HG02759 (cell line): ENCODE data around the gene CORO2A.
"Not testable (repeated sequence)": the region's sequence is repeated elsewhere in the genome, so short reads cannot be mapped to it uniquely, and the experiment has no call there.

ENCODE experiments used
- ATAC-seq: cut with Tn5 transposase; IDR thresholded peaks from one replicate; pipeline ENCODE4 v1.9.1; 2021; ENCODE audit warnings: mild to moderate bottlenecking, moderate library complexity; ENCODE audit not compliant: unreplicated experiment

The CORO2A gene

DNA sequence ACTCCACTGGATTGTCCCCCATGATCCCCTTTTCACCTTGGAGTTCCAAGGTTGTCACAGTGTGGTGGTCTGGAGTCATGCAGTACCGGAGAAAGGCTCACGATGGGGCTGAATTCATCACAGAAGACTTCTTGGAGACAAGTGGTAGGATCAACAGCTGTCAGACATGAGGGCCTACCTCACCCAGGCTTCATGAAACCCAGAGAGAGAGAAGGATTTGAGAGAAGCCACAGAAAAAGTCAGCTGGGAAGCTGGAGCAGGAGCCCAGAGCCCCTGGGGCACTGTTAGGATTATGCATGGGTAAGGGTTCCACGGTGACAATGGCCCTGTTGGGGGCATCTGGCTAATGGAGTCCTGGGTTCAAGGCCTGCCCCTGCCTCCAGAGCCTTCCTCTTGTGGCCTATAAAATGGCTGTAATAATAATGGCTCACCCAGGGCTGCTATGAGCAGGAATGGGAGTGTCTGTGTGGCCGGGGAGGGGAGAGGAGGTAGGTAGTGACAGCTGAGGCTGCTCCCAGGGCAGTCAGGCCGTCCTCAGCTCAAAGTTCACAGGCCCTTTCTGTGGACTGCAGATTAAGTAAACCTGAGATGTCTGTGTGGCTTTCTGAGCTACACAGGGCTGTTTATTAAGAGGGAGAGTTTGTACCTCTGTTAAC lies 74.3 kb downstream of the CORO2A start:
- peak; percentile 40 for ATAC-seq

DNA sequence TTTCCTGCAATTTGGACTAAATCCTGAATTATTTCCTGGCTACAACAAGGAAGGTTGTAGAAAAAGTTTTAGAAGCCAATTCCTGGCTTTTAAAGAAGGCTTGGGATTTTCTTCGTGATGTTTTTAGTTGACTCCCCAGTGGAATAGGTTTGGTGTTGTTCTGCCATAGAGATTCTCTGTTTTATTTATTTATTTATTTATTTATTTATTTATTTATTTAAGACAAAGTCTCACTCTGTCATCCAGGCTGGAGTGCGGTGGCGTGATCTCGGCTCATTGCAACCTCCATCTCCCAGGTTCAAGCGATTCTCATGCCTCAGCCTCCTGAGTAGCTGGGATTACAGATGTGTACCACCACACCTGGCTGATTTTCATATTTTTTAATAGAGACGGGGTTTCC lies 75.3 kb downstream of the CORO2A start:
- ATAC-seq, result not testable (repeated sequence)

DNA sequence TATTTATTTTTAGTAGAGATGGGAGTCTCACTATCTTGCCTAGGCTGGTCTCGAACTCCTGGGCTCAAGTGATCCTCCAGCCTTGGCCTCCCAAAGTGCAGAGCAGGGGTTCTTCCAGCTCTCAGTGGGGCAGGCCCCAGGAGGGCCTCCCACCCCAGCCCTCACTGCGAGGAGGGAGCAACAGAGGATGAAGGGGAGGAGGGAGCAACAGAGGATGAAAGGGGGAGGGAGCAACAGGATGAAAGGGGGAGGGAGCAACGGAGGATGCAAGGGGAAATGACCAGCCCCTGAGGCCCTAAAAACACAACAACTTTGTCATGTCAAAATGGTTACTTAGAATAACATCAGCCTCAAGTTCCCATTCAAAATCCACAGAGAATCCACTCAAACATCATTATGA lies 83.4 kb downstream of the CORO2A start:
- no peak for ATAC-seq

DNA sequence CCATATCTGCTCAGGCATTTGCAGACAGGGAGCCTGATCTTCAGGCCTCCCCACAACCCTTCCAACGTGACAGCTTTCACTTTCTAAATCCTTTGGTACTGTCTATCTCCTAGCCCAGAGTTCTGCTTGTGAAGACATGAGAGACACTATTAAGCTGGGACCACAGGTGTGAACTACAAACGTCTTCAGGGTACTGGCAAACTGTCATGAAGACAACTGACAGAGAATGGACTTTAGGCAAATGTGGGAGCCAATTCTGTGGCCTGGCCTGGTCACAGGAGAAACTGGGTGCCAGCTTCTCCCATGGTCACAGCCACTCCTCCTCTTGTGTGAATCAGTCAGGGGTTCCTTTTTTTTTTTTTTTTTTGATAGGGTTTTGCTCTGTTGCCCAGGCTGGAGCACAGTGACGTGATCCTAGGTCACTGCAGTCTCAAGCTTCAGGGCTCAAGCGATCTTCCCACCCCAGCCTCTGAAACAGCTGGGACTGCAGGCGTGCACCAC lies 83.9 kb downstream of the CORO2A start:
- peak; percentile 77 for ATAC-seq

DNA sequence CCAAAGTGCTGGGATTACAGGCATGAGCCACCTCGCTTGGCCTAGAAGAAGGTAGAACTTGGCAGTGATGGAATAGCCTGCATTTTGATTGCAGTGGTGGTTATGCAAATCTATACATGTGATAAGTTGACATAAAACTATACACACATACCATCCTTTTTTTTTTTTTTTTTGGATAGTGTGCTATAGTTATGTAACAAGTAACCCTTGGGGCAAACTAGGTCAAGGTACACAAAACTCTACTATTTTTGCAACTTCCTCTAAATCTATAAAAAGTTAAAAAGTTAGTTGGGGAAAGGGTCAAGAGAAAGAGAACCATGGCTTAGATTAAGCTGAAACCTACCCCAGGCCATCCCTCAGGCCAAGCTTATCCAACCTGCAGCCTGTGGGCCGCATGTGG lies 84.5 kb downstream of the CORO2A start:
- ATAC-seq, result peak; percentile 30

DNA sequence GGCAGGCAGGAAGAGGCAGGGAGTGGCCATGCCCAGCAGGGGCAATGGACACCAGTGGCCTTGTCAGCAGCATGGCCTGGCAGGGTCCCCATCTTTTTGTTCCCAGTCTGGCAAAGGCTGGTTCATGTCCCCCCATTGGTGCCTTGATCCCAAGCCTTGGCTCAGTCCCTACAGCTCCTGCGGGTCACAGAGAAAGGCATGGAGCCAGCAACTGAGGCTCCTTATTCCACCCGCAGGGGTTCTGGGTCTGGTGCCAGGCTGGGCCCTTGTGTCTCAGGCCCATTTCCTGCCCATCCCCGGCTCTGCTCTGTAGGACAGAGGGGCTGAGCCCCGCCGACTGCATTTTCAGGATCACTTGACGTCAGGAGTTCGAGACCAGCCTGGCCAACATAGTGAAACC lies 87.4 kb downstream of the CORO2A start:
- ATAC-seq, result no peak

DNA sequence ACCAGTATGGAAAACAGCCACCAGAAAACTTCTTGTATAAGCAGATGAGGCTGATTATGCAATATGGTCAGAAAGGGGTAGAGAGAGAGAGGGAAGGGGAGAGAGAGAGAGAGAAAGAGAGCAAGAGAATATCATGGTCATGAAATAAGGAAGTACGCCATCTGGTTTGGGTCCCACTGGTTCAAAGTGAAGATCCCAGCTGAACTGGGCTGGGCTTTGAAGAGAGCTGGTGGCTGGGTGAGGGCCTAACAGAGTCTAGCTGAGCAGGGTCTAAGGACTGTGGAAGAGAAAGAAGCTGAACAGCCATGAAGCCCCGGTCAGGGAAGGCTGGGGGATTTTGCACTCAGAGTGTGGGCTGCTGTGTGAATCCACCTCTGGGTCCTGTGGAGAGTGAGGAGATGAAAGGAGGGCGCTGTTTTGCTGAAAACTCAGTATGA lies 88.0 kb downstream of the CORO2A start:
- ATAC-seq, result no peak

DNA sequence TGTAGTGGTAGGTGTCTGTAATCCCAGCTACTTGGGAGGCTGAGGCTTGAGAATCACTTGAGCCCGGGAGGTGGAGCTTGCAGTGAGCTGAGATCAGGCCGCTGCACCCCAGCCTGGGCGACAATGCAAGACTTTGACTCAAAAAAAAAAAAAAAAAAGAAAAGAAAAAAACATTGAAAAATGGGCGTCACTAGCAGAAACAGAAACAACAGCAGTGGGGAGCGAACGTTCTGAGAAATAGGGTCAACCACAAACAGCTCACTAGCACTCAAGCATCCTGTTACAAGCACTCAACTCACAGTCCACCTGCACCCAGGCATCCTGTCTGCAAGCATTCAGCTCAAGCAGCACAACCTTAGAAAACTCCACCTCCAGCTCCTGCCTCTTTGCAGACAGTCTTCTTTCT lies 90.6 kb downstream of the CORO2A start:
- peak; percentile 94 for ATAC-seq

DNA sequence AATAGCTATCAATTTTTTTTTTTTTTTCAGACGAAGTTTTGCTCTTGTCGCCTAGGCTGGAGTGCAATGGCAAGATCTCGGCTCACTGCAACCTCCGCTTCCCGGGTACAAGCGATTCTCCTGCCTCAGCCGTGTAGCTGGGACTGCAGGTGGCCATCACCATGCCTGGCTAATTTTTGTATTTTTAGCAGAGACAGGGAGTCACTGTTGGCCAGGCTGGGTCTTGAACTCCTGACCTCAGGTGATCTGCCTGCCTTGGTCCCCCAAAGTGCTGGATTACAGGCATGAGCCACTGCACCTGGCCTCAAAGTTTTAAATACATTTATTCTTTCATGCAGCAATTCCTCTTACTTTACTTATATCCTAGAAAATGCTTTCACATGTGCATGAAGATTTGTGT lies 91.0 kb downstream of the CORO2A start:
- no peak for ATAC-seq

DNA sequence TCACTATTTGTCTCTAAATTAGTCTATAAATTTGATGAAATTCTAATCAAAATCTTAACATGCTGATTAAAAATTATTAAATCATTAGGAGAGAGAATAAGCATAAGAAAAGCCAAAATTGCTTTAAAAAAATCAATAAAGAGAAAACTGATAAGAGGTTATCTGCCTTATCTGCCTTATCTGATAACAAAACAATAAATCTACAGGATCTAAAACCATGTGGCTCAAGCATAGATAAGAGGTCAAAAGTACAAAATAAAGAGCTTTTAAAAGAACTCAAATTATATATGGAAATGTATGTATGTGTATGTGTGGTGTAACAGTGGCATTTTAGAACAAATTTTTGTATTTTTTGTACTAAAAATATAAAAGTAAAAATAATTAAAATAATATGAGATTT lies 92.0 kb downstream of the CORO2A start:
- ATAC-seq, result no peak

DNA sequence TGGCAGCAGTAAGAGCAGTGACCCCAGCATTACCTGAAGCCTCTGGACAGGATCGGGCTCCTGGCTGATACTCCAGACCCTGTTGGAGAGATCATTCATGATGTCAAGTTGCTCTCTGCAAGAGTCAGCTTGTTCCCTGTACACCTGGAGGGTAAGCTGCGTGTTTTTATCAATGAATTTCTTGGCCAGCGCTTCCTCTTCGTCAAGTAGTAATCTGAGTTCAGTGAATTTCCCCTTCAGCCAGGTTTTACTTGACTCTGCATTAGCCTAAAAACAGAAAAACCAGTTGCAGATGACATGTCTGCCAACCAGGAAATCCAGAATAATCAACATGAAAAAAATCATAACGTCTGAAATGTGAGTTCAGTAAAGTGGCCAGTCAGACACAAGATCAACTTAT lies 92.5 kb downstream of the CORO2A start:
- ATAC-seq, result no peak

DNA sequence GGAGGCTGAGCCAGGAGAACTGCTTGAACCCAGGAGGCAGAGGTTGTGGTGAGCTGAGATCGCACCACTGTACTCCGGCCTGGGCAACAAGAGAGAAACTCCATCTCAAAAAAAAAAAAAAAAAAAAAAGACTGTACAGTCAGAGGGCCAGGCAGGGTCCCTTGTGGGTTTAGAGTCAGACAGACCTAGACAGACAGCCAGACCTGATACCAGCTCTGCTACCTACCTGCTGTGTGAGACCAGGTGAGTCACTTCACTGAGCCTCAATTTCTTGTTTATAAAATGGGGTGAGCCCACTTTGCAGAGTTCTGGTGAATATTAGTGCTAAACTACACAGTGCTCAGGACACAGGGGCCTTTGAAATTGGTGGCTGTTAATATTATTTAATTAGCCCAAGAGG lies 93.1 kb downstream of the CORO2A start:
- no peak for ATAC-seq

DNA sequence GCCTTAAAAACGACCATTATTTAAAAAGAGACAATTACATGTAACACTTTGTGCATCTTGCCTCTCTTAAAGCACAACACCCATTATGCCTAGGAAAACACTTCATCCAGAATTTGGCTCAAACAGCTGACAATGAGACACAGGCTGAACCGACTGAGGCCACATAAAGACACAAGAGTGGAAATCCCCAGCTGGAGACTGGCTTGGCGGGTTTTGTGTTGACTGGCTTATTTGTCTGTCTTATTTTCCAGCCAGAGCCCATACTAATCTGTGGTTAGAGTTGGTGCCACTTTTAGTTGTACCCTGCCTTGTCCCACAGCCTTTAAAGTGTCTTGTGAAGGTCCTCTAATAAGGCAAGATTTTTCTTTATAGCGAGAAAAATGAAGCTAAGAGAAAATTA lies 94.6 kb downstream of the CORO2A start:
- ATAC-seq, result peak; percentile 27

DNA sequence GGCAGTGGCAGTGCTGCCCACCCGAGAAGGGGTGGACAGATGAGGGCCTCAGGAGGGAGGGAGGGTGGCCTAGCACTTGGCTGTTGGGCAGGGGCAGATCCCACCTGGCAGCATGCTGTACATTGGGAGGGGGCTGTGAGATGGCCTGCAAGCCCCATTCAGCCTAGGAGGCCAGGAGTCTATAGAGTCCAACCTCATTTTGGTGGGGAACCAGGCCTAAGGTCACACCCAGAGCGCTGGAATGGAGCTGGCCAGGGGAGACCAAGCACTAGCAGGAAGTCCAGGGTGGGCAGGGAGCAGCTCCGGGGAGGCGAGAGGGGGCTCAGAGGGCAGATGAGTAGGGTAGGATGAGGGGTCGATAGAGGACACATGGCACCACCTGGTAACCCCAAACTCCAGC lies 96.3 kb downstream of the CORO2A start:
- ATAC-seq, result no peak

DNA sequence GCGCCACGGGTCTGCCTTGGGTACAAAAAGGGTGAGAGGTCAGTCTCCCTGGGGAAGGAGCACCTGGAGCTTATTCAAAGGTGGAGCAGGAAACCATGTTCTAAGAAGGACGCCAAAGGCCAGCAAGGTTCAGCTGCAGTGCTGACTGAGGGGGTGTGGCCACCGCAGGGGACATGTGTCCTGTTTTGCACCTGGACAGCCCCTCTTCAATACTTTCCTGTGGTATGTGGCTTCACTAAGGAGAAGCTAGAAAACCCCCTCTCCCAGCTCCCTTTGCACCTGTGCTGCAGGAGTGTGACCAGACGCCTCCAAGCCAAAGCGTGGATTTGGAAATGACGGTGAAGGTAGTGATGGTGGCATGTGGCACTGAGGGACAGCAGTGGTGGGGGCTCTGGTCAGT lies 97.0 kb downstream of the CORO2A start:
- ATAC-seq, result no peak

DNA sequence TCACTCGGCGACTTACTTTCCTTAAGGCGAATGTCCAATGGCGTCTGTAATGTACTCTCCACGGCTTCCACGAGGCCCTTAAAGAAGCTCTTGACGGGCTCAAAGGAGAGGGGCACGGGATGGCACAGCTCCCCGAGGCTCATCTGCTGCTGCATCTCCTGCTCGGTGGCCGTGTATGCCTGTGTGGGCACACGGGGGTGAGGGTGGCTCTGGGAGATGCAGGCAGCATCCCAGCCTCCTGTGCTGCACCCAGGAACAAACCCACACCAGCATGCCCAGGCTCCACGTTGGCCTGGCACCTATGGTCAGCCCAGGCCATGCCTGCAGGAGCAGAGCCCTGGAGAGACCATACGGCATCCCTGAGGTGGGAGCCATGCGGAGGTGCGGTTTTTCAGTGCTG lies 97.6 kb downstream of the CORO2A start:
- no peak for ATAC-seq

DNA sequence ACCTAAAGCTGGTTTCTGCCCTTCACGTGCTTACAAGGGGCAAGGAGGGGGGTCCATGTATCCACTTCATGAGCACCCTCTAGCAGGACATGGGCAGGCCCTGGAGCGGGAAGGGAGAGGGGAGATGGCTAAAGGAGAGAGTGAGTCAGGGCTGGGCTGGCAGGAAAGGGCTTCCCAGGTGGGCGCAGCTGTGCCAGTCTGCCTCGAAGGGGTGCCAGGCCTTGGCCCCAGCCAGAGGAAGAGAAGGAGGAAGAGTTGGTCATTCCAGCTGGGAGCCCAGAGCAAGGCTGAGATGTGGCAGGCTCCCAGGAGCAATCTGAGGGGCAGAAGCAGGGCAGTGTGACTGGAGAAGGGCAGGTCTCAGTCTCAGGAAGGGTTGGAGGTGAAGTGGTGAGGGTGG lies 98.1 kb downstream of the CORO2A start:
- no peak for ATAC-seq

DNA sequence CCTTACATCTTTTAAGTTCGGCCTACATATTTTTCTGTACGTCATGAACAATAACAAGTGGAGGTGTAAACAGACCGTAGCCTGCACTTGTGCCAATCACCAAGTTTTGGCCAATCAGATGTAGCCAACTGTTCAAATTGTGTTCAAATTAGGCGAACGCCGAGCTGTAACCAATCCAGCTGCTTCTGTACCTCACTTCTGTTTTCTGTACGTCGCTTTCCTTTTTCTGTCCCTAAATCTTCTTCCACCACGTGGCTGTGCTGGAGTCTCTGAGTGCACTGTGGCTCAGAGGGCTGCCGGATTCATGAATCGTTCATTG lies 99.9 kb downstream of the CORO2A start:
- ATAC-seq, result no peak

DNA sequence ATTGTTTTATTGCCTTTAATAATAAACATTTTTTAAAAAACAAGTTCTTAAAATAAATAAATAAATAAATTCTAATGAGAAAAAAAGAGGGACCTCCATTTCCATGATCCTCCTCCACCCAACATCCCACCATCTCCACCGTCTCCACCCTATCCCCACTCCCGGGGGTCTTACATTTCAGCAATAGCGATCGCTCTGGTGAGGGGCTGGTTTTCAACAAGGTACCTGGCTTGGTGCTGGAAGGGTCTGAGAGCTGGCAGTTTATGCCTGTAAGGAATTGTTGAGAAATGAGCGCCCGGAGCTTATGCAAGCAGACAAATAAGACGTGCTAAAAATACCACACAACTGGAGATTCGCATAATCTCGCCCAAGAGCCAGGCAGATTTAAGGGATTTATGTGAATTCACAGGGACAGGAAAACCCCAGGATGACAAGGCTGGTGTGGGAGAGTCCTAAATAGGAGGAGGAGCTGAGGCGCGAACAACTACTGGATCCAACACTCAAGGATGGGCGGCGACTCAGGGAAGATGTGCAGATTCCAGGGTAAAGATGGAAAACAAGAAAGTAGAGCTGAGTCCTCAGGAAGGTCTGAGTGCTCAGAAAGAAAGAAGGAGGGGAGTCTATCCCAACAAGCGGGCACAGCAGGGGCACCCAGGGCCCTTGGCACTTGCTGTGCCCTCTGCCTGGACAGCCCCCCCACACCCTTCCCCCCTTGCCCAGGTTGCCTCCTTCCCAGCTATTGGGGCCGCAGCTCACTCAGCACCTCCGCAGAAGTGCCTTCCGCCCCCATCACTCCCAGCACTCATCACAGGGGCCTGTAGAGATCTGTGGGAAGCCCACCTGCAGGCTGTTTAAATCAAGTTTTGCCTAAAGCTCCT lies 100.5 kb downstream of the CORO2A start:
- no peak for ATAC-seq

DNA sequence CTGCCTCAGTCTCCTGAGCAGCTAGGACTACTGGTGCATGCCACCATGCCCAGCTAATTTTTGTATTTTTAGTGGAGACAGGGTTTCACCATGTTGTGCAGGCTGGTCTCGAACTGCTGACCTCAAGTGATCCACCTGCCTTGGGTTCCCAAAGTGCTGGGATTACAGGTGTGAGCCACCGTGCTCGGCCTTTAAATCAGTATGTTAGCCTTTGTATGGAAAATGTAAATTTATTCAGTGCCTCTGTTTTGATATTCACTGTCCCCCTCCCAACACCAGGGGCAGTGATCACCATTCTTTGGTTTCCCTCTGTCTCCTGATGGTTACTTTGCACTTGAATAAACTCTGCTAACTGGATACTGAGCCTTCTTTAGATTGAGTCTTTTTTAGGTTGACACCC lies 101.8 kb downstream of the CORO2A start:
- ATAC-seq, result not testable (repeated sequence)

DNA sequence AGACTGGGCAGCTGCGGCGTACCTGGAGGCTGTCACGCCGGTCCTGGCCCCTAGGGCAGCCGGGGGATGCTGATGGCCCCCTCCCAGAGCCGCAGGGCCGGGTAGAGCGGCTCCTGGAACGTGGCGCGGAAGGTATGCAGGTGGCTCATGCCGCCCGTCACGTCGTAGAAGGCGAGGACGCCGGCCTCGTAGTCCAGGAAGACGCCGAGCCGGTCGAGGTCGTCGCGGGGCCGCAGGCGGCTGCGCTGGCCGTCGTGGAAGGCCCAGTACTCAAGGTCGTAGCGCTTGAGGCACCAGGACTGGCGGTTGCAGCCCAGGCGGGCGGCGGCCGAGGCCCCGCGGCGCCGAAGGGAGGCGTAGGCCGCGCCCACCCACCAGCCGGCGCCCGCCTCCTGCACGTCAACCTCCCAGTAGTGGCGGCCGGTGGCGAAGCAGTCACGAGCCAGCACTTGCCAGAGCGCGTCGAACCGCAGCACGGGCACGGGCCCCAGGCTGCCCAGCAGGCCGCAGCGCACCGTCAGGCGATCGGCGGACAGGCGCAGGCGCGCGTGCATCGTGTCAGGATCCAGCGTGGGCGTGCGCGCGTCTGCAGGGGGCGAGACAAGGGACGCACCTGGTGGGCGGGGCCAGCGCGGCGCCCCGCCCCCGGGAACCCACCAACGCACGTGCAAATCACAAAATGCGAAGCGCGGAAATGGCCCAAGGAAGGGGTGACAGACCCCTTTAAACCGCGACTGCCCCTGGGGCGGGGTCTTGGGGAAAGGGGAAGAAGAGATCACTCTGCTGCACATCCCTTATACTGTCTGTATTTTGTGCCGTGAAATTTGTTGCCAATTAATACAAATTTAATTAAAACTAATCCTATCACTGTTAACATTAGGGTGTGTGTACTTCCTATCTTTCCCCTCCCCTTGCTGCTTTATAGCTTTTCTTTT lies 104.8 kb downstream of the CORO2A start:
- peak; percentile 54 for ATAC-seq
